K562 (cell line): Measurements from ENCODE around the gene GGACT. TPM values are rescaled to one million over a fixed set of nuclear protein-coding genes. Genes with fewer than 3 reads are reported as not detected.

Source experiments
- ATAC-seq: fragments of 200-7000 bp; cut with Tn5 transposase; 3 replicates; pipeline ENCODE4 v1.9.1; 2020; ENCODE audit warnings: moderate library complexity
- BruUV-seq: library from RNA; stranded (reverse); fragments of 400-500 nt; replicated peaks from 2 replicates; lab custom pipeline; 2021; lab: Mats Ljungman, UMichigan
- CTCF ChIA-PET: fragments of 300-600 bp; formaldehyde crosslinking; extraction: SDS; loops from one replicate; lab custom pipeline; 2021; ENCODE audit warnings: low intra/inter-chr PET ratio; lab: Yijun Ruan, JAX
- POLR2A ChIA-PET: fragments of 300-600, 350-650 bp; sonication (Branson Sonifier 250); formaldehyde crosslinking; extraction: SDS; loops from one replicate; lab custom pipeline; 2021; ENCODE audit warnings: antibody characterized with exemption, inconsistent platforms; lab: Yijun Ruan, JAX
- DNase-seq, 4 experiments: peaks; one replicate each; pipeline versions ENCODE4 v3.0.0 to v3.0.0-alpha.2; 2011 to 2018; ENCODE audit warnings: low spot score in 3 of 4, mixed read lengths in 3 of 4; ENCODE audit errors: extremely low read depth in 1 of 4
- FAIRE-seq: peaks from 2 replicates; lab custom pipeline; 2011; peaks lifted over from hg19 to GRCh38; lab: Jason Lieb, UNC
- H2AFZ ChIP-seq: 2 replicates; pipeline ENCODE4 v1.6.0; 2011; ENCODE audit warnings: low read depth, low read length, control low read depth, inconsistent platforms
- H3K27ac ChIP-seq: fragments of 200-600 bp; 3 replicates; pipeline ENCODE4 v1.8.0; 2011; ENCODE audit warnings: low read depth, mild to moderate bottlenecking, control low read depth, inconsistent platforms, low read length, moderate library complexity, mixed read lengths; ENCODE audit errors: extremely low read depth
- H3K27me3 ChIP-seq, 2 experiments: fragments of 300-600 bp in 1 of 2; 2 replicates in 1 of 2; 3 replicates in 1 of 2; pipeline versions ENCODE4 v1.6.0 to v1.8.0; 2011; ENCODE audit warnings: inconsistent platforms in 2 of 2, low read length in 2 of 2, mild to moderate bottlenecking in 1 of 2, mixed read lengths in 1 of 2, moderate library complexity in 1 of 2; ENCODE audit not compliant: control insufficient read depth in 2 of 2, insufficient read depth in 2 of 2
- H3K36me3 ChIP-seq: fragments of 300-600 bp; 3 replicates; pipeline ENCODE4 v1.8.0; 2011; ENCODE audit warnings: mild to moderate bottlenecking, low read length, inconsistent platforms; ENCODE audit not compliant: control insufficient read depth, insufficient read depth
- H3K4me1 ChIP-seq, 2 experiments: fragments of 200-600 bp in 1 of 2; replicated peaks in 1 of 2; 2 replicates in 1 of 2; 3 replicates in 1 of 2; pipeline versions ENCODE4 v1.5.1 to v1.8.0; 2011; ENCODE audit warnings: inconsistent platforms in 2 of 2, low read length in 2 of 2, mild to moderate bottlenecking in 1 of 2, mixed read lengths in 1 of 2, moderate library complexity in 1 of 2; ENCODE audit not compliant: control insufficient read depth in 2 of 2, insufficient read depth in 2 of 2
- H3K4me2 ChIP-seq: 2 replicates; pipeline ENCODE4 v1.6.1; 2011; ENCODE audit warnings: low read length, control low read depth, inconsistent platforms, mixed read lengths; ENCODE audit not compliant: insufficient read depth
- H3K4me3 ChIP-seq: fragments of 200-600 bp; sonication (generic), shearing (Covaris generic); 2 replicates; pipeline ENCODE4 v1.5.1; 2016; ENCODE audit warnings: control low read depth, inconsistent platforms
- H3K79me2 ChIP-seq: fragments of 200-600 bp; 3 replicates; pipeline ENCODE4 v1.8.0; 2011; ENCODE audit warnings: low read length, inconsistent platforms; ENCODE audit not compliant: control insufficient read depth, insufficient read depth
- H3K9ac ChIP-seq, 2 experiments: 2 replicates each; pipeline versions ENCODE4 v1.6.0 to v1.6.1; 2011; ENCODE audit warnings: low read depth in 2 of 2, low read length in 2 of 2, control low read depth in 1 of 2, inconsistent platforms in 1 of 2, mild to moderate bottlenecking in 1 of 2, mixed read lengths in 1 of 2; ENCODE audit not compliant: insufficient read depth in 1 of 2
- H3K9me1 ChIP-seq: one replicate; pipeline ENCODE4 v1.6.0; 2011; ENCODE audit warnings: inconsistent platforms, mild to moderate bottlenecking, low read length, moderate library complexity; ENCODE audit not compliant: control insufficient read depth, insufficient read depth
- H3K9me3 ChIP-seq: replicated peaks from 2 replicates; pipeline ENCODE4 v1.5.1; 2011; ENCODE audit warnings: low read depth, low read length, inconsistent platforms; ENCODE audit not compliant: control insufficient read depth, insufficient read depth
- H4K20me1 ChIP-seq: replicated peaks from 2 replicates; pipeline ENCODE4 v1.6.1; 2011; ENCODE audit warnings: low read length, inconsistent platforms, mixed read lengths; ENCODE audit not compliant: control insufficient read depth, insufficient read depth
- ESRRA ChIP-seq: fragments of 450-650 bp; IDR thresholded peaks from 2 replicates; pipeline ENCODE4 v1.6.1; 2014; ENCODE audit warnings: low read depth, mild to moderate bottlenecking, moderate library complexity, borderline replicate concordance
- PHB ChIP-seq: fragments of 250-450 bp; sonication (Bioruptor Pico); IDR thresholded peaks from 2 replicates; pipeline ENCODE4 v1.5.0; 2021
- STAT5B ChIP-seq: fragments of 250-450 bp; sonication (Bioruptor Pico); IDR thresholded peaks from 2 replicates; pipeline ENCODE4 v1.8.0; 2021; ENCODE audit warnings: mild to moderate bottlenecking, inconsistent platforms
- TCF3 ChIP-seq: sonication (generic); formaldehyde crosslinking; IDR thresholded peaks from 2 replicates; pipeline ENCODE4 v1.4.0; 2020; ENCODE audit warnings: mild to moderate bottlenecking, missing genetic modification reagents
- ZNF695 ChIP-seq: fragments of 450-650 bp; formaldehyde crosslinking; IDR thresholded peaks from 2 replicates; pipeline ENCODE4 v1.4.0; 2020; ENCODE audit warnings: mild to moderate bottlenecking, moderate library complexity
- ZNF76 ChIP-seq: fragments of 250-450 bp; sonication (Bioruptor Pico); IDR thresholded peaks from 2 replicates; pipeline ENCODE4 v1.4.0; 2020; ENCODE audit warnings: mild to moderate bottlenecking, moderate library complexity, borderline replicate concordance
- WGBS: fragments of 100-300 bp; shearing (Covaris generic); methylation state at CpG from one replicate; pipeline ENCODE4 v1.1.6; 2016; ENCODE audit warnings: low coverage, mixed read lengths; ENCODE audit not compliant: insufficient coverage; ENCODE audit errors: missing lambda C conversion rate; 5-methylcytosine and 5-hydroxymethylcytosine counted together
- in situ Hi-C: fragments of 300-500 bp; cut with MboI; formaldehyde crosslinking; loops from 4 replicates; pipeline ENCODE4 v1.15.0; 2018; ENCODE audit warnings: inconsistent platforms, mixed read lengths
- intact Hi-C: fragments of 100-400 bp; cut with micrococcal nuclease; formaldehyde crosslinking; loops from 2 replicates; pipeline ENCODE4 v1.14.2; 2022
- polyA plus RNA-seq, 8 experiments: library from polyadenylated mRNA; depleted of rRNA in 4 of 8; stranded (reverse) in 5 of 8; unstranded in 3 of 8; fragments of >200 nt; fragmentation: Nextera tagmentation in 2 of 8; fragmentation: Illumina TruSeq in 1 of 8; extraction: Ambion mirVana in 2 of 8; extraction: Trizol in 1 of 8; gene quantifications; 2 replicates each; pipeline versions ENCODE4 v1.2.1 to v1.2.3, GENCODE V29; 2011 to 2014; ENCODE audit warnings: inconsistent platforms in 1 of 8, missing spikeins in 1 of 8
- total RNA-seq, 7 experiments: library from RNA; depleted of rRNA in 6 of 7; stranded (reverse); fragments of >200 nt in 6 of 7; fragmentation: Illumina TruSeq in 2 of 7; extraction: Trizol in 2 of 7; gene quantifications; 2 replicates each; pipeline versions ENCODE4 v1.2.1 to v1.2.3, GENCODE V29; 2011 to 2021; ENCODE audit warnings: low replicate concordance in 1 of 7
- TF ChIP-seq, protein P1 (sequence below): sonication (generic); formaldehyde crosslinking; IDR thresholded peaks from 2 replicates; pipeline ENCODE4 v1.8.0; 2022; ENCODE audit warnings: mild to moderate bottlenecking, missing genetic modification reagents
- TF ChIP-seq, protein P2 (sequence below): IDR thresholded peaks from 2 replicates; pipeline ENCODE4 v1.6.1; 2016; ENCODE audit warnings: missing genetic modification characterization, missing compliant biosample characterization
- TF ChIP-seq, protein P3 (sequence below): fragments of 450-650 bp; formaldehyde crosslinking; IDR thresholded peaks from 2 replicates; pipeline ENCODE4 v1.4.0; 2022; ENCODE audit warnings: missing genetic modification characterization

The GGACT gene
- total and polyA plus RNA-seq, 9 of the 15 experiments (the other 6 are each of a cell fraction or from before 2014, with no cell fraction given), result 0.20 to 3.2 (median 1.7) TPM

DNA sequence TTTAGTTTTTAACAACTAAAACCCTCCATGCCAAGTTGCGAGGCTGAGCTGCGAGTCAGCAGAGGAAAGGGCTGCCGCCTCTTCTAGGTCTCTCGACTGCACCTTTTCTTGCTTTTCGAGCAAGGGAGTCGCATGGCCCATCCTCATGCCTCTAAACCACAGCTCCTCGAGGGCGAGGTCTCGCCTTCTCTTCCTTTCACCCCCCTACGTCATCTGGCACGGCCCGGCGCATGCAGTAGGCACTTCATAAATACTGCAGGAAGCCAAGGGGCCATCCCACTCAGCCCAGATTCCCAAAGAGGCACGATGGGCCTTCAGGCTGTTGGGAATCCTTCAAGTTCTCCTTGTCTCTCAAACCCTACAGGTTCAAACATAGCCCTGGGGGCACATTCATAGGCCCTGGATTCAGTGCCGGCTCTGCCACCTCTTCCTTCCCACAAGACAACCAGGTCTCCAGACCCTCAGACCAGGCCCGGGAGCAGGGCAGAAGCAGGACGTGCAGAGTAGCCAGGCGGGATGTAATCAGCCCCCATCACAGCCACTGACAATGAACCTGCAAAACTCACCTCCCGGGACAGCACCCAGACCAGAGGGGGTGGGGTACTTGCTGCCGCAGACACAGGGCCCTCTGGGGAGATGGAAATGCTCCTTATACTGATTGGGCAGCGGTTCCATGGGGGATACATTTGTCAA is 41.7 kb downstream of the GGACT start:
- 56% methylated on average over 5 of the region's 21 CpGs for WGBS
- Histone ChIP-seq H3K4me3 (no peak overlapping the region), H3K9ac (no peak overlapping the region), H2AFZ (no peak overlapping the region), H3K4me1 (peaks cover 0 to 3% of the 10 kb centered on the region in 2 experiments; a peak in 1 of 5 replicates), H3K79me2 (no peaks in the 10 kb centered on the region), H3K27ac (no peak overlapping the region), H3K36me3 (no peaks in the 10 kb centered on the region), H3K27me3 (peaks cover 0 to 11% of the 10 kb centered on the region in 2 experiments; a peak in 1 of 5 replicates), H4K20me1 (0 out of 2 replicates have a peak, but pooled peaks cover 3% of the 10 kb centered on the region), H3K4me2 (no peak overlapping the region), H3K9me3 (no peaks in the 10 kb centered on the region), H3K9me1 (no peaks in the 10 kb centered on the region)
- in situ Hi-C loops (loop anchor here (25.0 kb wide), 1 partner anchor 885 kb away; no protein-coding TSS in a partner anchor), intact Hi-C loops (no loop called here)
- ChIA-PET CTCF (no interaction called here), POLR2A (no interaction called here)
- FAIRE-seq (no peak), ATAC-seq (no peak), DNase-seq (no peak)
- BruUV-seq, result no TSS peak
- TF ChIP-seq, protein P1, sequence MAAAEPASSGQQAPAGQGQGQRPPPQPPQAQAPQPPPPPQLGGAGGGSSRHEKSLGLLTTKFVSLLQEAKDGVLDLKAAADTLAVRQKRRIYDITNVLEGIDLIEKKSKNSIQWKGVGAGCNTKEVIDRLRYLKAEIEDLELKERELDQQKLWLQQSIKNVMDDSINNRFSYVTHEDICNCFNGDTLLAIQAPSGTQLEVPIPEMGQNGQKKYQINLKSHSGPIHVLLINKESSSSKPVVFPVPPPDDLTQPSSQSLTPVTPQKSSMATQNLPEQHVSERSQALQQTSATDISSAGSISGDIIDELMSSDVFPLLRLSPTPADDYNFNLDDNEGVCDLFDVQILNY (CRISPR knock-in tag), result no peak

DNA sequence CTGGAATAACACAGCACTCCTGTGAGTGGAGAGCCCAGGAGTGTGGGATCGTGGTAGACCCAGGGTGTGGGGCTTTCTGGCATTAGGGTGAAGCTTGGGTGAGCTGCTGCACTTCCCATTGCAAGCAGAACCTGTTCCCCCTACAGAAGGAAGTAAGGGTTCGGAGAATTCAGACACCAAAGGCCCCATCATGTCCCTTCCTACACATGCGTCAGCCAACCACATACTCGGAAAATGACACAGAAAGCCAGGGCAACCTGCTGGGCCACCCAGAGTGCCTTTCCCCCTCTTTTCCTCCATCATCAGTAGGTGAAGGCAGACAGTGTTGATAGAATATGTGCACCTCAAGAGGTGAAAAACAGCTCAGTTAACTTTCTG is 42.9 kb downstream of the GGACT start:
- ATAC-seq, result no peak
- H3K36me3 ChIP-seq, result no peaks in the 10 kb centered on the region
- no peaks in the 10 kb centered on the region for H3K9me3 ChIP-seq
- H3K9me1 ChIP-seq, result no peaks in the 10 kb centered on the region
- H4K20me1 ChIP-seq, result 0 out of 2 replicates have a peak, but pooled peaks cover 3% of the 10 kb centered on the region
- no TSS peak for BruUV-seq
- H3K4me2 ChIP-seq, result no peak overlapping the region
- H2AFZ ChIP-seq, result no peak overlapping the region
- in situ Hi-C loops, result loop anchor here (25.0 kb wide), 1 partner anchor 883 kb away; no protein-coding TSS in a partner anchor
- CTCF ChIA-PET, result no interaction called here
- peaks cover 0 to 3% of the 10 kb centered on the region in 2 experiments; a peak in 1 of 5 replicates for H3K4me1 ChIP-seq
- POLR2A ChIA-PET, result no interaction called here
- no peak overlapping the region for H3K4me3 ChIP-seq
- intact Hi-C loops, result no loop called here
- no peak overlapping the region for H3K9ac ChIP-seq
- 39% methylated on average over 4 of the region's 4 CpGs for WGBS
- no peak overlapping the region for H3K27ac ChIP-seq
- peaks cover 0 to 5% of the 10 kb centered on the region in 2 experiments; a peak in 1 of 5 replicates for H3K27me3 ChIP-seq
- DNase-seq, result no peak
- no peak for FAIRE-seq
- TF ChIP-seq ESRRA (no peak), TCF3 (CRISPR knock-in tag) (no peak), ZNF76 (CRISPR knock-in tag) (no peak), ZNF695 (no peak), PHB (CRISPR knock-in tag) (no peak), STAT5B (no peak)
- TF ChIP-seq, protein P2, sequence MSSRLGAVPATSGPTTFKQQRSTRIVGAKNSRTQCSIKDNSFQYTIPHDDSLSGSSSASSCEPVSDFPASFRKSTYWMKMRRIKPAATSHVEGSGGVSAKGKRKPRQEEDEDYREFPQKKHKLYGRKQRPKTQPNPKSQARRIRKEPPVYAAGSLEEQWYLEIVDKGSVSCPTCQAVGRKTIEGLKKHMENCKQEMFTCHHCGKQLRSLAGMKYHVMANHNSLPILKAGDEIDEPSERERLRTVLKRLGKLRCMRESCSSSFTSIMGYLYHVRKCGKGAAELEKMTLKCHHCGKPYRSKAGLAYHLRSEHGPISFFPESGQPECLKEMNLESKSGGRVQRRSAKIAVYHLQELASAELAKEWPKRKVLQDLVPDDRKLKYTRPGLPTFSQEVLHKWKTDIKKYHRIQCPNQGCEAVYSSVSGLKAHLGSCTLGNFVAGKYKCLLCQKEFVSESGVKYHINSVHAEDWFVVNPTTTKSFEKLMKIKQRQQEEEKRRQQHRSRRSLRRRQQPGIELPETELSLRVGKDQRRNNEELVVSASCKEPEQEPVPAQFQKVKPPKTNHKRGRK (tag), result no peak
- TF ChIP-seq, protein P3, sequence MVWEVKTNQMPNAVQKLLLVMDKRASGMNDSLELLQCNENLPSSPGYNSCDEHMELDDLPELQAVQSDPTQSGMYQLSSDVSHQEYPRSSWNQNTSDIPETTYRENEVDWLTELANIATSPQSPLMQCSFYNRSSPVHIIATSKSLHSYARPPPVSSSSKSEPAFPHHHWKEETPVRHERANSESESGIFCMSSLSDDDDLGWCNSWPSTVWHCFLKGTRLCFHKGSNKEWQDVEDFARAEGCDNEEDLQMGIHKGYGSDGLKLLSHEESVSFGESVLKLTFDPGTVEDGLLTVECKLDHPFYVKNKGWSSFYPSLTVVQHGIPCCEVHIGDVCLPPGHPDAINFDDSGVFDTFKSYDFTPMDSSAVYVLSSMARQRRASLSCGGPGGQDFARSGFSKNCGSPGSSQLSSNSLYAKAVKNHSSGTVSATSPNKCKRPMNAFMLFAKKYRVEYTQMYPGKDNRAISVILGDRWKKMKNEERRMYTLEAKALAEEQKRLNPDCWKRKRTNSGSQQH, result no peak
- H3K79me2 ChIP-seq, result no peaks in the 10 kb centered on the region
